OCI-LY3 (cell line): ENCODE results near the gene GPR150.

Source experiments
- H2AFZ ChIP-seq: fragments of 200-600, 300-600 bp; shearing (Covaris generic); 2 replicates; pipeline ENCODE4 v1.6.0; 2014; ENCODE audit warnings: antibody characterized with exemption, low read depth, low read length
- H3K27ac ChIP-seq: fragments of 200-600, 300-600 bp; sonication (generic); 2 replicates; pipeline ENCODE4 v1.5.1; 2014; ENCODE audit warnings: mild to moderate bottlenecking, low read length, moderate library complexity, mixed read lengths
- H3K27me3 ChIP-seq: fragments of 200-600, 300-600 bp; sonication (generic); 2 replicates; pipeline ENCODE4 v1.6.1; 2014; ENCODE audit warnings: low read depth, low read length, mixed read lengths
- H3K36me3 ChIP-seq: fragments of 200-600, 300-600 bp; sonication (generic); replicated peaks from 2 replicates; pipeline ENCODE3; 2014; ENCODE audit warnings: low read depth, low read length, mixed read lengths
- H3K4me1 ChIP-seq: fragments of 300-600, 200-600 bp; sonication (generic); 2 replicates; pipeline ENCODE4 v1.6.1; 2014; ENCODE audit warnings: low read length, mixed read lengths
- H3K4me2 ChIP-seq: fragments of 200-600, 300-600 bp; sonication (generic); 2 replicates; pipeline ENCODE4 v1.6.1; 2014; ENCODE audit warnings: low read length, mixed read lengths
- H3K4me3 ChIP-seq: fragments of 300-600, 200-600 bp; sonication (generic); 2 replicates; pipeline ENCODE4 v1.5.1; 2014; ENCODE audit warnings: antibody characterized with exemption, mild to moderate bottlenecking, low read length, moderate library complexity
- H3K79me2 ChIP-seq: fragments of 300-600, 200-600 bp; shearing (Covaris generic); 2 replicates; pipeline ENCODE4 v1.6.1; 2014; ENCODE audit warnings: mild to moderate bottlenecking, low read length, mixed read lengths
- H3K9ac ChIP-seq: fragments of 300-600, 200-600 bp; shearing (Covaris generic); 2 replicates; pipeline ENCODE4 v1.6.0; 2014; ENCODE audit warnings: mild to moderate bottlenecking, low read length, moderate library complexity
- H3K9me3 ChIP-seq: fragments of 200-600, 300-600 bp; shearing (Covaris generic); 2 replicates; pipeline ENCODE4 v1.6.1; 2014; ENCODE audit warnings: low read length, mixed read lengths; ENCODE audit not compliant: insufficient read depth
- H4K20me1 ChIP-seq: fragments of 200-600, 300-600 bp; sonication (generic); 2 replicates; pipeline ENCODE4 v1.6.1; 2016; ENCODE audit warnings: low read length, mixed read lengths; ENCODE audit not compliant: insufficient read depth
- CTCF ChIP-seq: fragments of 200-600, 300-600 bp; sonication (generic); IDR thresholded peaks from 2 replicates; pipeline ENCODE4 v1.5.1; 2014; ENCODE audit warnings: antibody characterized with exemption, low read length, low read depth
- EZH2phosphoT487 ChIP-seq: fragments of 200-600 bp; shearing (Covaris generic); IDR thresholded peaks from 2 replicates; pipeline ENCODE4 v1.6.1; 2018; ENCODE audit warnings: antibody characterized with exemption, mixed run types, low read depth

The GPR150 gene

GRCh38 chr5:95620030-95620869 is at the start of gene GPR150:
GPR150 (plus strand) TSS chr5:95620087; CDS start chr5:95620276, 189 bp downstream.
- Histone ChIP-seq H3K4me1 (peaks cover 11% of the 10 kb centered on the region), H3K36me3 (no peaks in the 10 kb centered on the region), H3K79me2 (no peaks in the 10 kb centered on the region), H3K9ac (no peak within 1 kb of the TSS), H3K4me3 (no peak within 1 kb of the TSS), H3K4me2 (no peak within 1 kb of the TSS), H4K20me1 (no peaks in the 10 kb centered on the region), H3K9me3 (no peaks in the 10 kb centered on the region), H2AFZ (no peak within 1 kb of the TSS), H3K27me3 (no peaks in the 10 kb centered on the region), H3K27ac (no peak within 1 kb of the TSS)
- TF ChIP-seq CTCF (no peak), EZH2phosphoT487 (no peak)

GRCh38 chr5:95572016-95572415 is 47.9 kb upstream of the GPR150 start:
- Histone ChIP-seq H3K27ac (no peak overlapping the region), H3K79me2 (no peaks in the 10 kb centered on the region), H3K9me3 (no peaks in the 10 kb centered on the region), H3K4me3 (no peak overlapping the region), H3K4me1 (no peaks in the 10 kb centered on the region), H3K4me2 (no peak overlapping the region), H3K36me3 (no peaks in the 10 kb centered on the region), H3K27me3 (no peaks in the 10 kb centered on the region), H4K20me1 (no peaks in the 10 kb centered on the region), H3K9ac (no peak overlapping the region), H2AFZ (no peak overlapping the region)
- TF ChIP-seq EZH2phosphoT487 = no peak
- no peak for TF ChIP-seq CTCF

- Histone ChIP-seq H4K20me1 (no peaks in the 10 kb centered on the region), H3K27me3 (no peaks in the 10 kb centered on the region), H3K9me3 (no peaks in the 10 kb centered on the region), H3K27ac (no peak overlapping the region), H3K79me2 (no peaks in the 10 kb centered on the region), H3K4me1 (no peaks in the 10 kb centered on the region), H3K36me3 (no peaks in the 10 kb centered on the region), H3K4me3 (no peak overlapping the region), H2AFZ (no peak overlapping the region), H3K9ac (no peak overlapping the region), H3K4me2 (no peak overlapping the region)
- TF ChIP-seq EZH2phosphoT487 = no peak
- no peak for TF ChIP-seq CTCF
Observed at GRCh38 chr5:95581576-95581975, 38.3 kb upstream of the GPR150 start.

- H3K9me3 ChIP-seq = no peaks in the 10 kb centered on the region
- no peak overlapping the region for H3K4me2 ChIP-seq
- no peak overlapping the region for H3K27ac ChIP-seq
- H3K27me3 ChIP-seq = no peaks in the 10 kb centered on the region
- H3K4me1 ChIP-seq = no peaks in the 10 kb centered on the region
- no peaks in the 10 kb centered on the region for H3K36me3 ChIP-seq
- TF ChIP-seq EZH2phosphoT487 = no peak
- no peak overlapping the region for H3K4me3 ChIP-seq
- H2AFZ ChIP-seq = no peak overlapping the region
- no peaks in the 10 kb centered on the region for H4K20me1 ChIP-seq
- no peak overlapping the region for H3K9ac ChIP-seq
- H3K79me2 ChIP-seq = no peaks in the 10 kb centered on the region
Observed at GRCh38 chr5:95583992-95584391, 35.9 kb upstream of the GPR150 start.
